Hematopoietic multipotent progenitor cell treated with erythropoietin and hydrocortisone succinate and interleukin-3 and kit ligand, for 4 days (in vitro differentiated cells): ENCODE results near the gene ZRANB3.
"Not testable (repeated sequence)": the region's sequence is repeated elsewhere in the genome, so short reads cannot be mapped to it uniquely, and the experiment has no call there.

Source experiments
- DNase-seq: peaks from one replicate; pipeline ENCODE4 v3.0.0-alpha.2; 2015

The ZRANB3 gene

DNA sequence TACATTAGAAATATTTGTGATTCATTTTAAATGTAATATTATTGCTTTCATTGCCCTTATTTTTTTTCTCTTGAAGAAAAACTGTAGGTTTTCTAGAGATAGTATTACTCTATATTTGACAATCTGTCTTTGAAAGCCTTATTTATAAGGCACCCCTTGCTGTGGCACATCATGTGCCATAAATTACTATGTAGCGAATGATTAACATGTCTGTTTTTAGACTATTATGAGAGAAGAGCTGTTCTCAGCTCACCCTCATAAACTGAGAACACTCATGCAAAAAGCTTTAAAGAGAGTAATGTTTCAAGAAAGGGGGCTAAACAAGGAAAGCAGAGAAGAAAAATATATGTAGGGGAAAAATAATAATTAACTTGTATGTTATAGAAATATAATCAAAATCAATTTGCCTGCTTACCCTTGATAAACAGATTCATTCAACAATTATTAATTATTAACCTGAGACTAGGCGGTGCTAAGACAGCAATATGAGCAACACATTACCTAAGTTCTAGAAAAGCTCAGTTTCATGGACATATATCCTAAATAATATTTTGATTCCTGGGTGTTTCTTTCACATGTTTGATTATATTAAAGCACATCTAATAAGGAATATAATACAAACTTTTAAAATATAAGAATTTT, 409.9 kb downstream of the ZRANB3 start:
- DNase-seq: no peak

DNA sequence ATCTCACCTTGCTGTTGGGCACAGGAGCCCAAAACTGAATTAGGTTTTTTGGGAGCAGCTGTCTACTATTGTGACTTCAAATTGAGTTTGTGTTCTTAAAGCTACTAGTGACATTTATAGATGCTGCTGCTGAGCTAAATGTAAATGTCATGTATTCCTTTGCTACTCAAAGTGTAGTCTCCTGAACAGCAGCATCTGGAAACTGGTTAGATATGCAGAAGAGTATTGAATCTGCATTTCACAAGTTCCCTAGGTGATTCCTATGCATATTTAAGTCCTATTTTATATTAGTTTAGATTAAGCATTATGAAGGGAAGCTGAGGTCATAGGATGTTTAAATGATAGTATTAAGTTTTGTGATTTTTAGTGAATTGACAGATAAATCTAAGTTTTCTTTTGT, 411.4 kb downstream of the ZRANB3 start:
- DNase-seq: no peak

DNA sequence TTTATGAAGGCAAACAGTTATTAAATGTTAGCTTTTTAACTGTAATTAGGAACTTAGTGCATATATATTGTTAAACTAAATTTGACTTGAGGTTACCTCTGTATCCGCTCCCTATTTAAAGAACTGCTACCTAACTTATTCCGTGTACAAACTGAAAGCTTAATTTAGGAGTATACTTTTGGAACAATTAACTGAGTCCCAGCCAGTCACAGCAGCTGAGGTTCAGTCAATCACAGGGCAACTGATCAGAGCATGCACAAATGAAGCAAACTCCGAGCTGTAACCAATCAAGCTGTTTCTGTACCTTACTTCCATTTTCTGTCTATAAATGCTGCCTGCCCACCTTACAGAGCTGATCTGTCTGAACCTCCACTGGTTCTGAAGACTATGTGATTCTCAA, 417.7 kb downstream of the ZRANB3 start:
- no peak for DNase-seq

DNA sequence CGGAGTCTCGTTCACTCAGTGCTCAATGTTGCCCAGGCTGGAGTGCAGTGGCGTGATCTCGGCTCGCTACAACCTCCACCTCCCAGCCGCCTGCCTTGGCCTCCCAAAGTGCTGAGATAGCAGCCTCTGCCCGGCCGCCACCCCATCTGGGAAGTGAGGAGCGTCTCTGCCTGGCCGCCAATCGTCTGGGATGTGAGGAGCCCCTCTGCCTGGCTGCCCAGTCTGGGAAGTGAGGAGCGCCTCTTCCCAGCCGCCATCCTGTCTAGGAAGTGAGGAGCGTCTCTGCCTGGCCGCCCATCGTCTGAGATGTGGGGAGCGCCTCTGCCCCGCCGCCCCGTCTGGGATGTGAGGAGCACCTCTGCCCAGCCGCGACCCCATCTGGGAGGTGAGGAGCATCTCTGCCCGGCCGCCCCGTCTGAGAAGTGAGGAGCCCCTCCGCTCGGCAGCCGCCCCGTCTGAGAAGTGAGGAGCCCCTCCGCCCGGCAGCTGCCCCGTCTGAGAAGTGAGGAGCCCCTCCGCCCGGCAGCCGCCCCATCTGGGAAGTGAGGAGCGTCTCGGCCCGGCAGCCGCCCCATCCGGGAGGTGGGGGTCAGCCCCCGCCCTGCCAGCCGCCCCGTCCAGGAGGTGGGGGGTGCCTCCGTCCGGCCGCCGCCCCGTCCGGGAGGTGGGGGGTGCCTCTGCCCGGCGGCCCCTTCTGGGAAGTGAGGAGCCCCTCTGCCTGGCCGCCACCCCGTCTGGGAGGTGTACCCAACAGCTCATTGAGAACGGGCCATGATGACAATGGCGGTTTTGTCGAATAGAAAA, 425.3 kb downstream of the ZRANB3 start:
- DNase-seq: not testable (repeated sequence)

DNA sequence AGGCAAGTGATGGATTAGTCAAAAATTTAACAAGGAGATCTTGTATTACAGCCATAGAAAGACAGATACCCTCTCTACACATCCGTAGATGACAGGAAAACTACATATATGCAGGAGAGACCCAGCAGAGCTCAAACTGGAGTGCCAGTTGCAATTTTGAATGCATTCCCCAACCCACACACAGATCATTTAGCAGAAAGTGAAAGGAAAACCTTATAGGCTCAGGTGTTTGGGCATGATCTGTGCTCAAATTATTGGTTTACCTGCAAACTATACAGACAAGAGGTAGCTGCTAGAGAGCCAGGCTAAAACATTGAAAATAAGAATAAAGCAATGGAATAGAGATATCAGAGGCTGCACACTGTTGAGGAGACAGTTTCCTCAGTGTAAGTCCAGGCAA, 427.2 kb downstream of the ZRANB3 start:
- no peak for DNase-seq

DNA sequence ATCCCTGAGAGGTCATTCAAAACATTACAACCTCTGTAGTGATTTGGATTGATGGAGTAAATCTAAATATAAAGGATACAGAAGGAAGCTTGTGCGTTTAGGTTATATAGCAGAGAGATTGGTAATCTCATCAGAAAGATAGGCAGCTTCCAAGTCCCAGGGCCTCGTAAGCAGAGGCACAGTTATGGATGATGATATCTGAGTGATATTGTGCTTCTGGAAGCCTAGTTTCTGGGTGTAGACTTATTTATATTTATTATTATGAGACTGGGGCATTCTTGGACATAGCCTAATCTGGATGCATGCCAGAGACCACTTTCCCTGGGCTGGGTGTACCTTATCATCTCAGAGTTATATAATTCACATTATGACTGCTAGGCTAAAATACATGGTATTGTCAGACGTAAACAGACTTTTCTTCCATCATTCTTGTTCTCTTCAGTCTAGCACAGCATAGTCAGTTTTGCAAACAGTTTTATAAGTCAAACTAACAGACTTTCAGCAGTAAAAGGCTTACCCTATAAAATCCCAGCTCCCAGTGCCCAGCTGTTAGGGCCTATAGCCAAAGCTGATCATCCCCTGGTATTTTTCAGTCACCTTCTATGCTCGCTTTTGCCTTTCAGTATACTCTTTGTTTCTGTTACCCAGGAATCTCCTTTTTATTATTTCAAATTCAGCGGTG, 431.1 kb downstream of the ZRANB3 start:
- DNase-seq: no peak

DNA sequence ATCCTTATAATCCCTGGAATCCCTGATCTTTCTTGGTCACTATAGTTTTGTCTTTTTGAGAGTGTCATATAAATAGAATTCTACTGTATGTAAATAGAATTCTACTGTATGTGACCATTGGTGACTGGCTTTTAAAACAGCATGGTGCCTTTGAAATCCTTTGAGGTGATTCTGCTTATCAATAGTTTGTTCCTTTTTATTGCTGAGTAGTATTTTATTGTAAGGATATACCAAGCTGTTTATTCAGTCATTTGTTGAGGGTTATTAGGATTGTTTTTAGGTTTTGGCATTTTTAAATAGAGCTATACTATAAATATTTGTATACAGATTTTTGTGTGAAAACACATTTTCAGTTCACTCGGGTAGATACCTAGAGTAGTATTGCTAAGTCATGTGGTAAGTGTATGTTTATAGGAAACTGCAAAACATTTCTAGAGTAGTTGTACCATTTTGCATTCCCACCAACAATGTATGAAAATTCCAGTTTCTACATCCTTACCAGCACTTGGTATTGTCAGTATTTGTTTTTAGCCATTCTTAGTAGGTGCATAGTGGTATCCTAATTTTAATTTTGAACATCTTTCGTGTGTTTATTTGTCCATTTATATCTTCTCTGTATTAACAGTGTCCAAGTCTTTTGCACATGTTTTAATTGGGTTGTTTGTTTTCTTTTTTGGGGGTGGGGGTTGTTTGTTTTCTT, 433.3 kb downstream of the ZRANB3 start:
- no peak for DNase-seq

DNA sequence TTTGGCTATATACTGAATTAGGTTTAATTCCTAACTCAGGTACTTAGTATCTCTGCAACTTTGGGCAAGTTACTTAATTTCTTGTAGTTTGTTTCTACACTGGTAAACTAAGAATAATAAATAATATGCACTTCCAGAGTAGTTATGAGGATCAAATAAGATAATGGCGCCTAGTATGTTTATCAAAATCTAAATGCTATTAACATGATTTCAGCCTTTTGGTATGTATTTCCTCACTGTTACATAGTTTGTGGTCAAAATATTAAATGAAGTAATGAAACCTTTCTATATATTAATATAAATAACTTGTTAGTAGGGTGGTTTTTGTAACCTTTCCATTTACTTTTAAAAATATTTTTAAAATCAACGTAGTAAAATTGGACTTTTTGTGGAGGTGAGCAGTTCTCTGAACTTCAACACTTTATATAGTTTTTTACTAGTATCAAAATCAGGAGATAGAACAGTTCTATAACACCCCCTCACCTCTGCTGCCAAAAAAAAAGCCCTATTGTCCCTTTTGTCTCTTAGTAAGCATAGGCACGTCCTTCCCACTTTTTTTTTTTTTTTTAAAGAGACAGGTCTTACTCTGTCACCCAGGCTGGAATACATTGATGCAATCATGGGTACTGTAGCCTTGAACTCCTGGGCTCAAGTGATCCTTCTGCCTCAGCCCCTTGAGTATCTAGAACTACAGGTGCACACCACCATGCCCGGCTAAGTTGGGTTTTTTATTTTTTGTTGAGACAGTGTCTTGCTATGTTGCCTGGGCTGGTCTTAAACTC, 434.2 kb downstream of the ZRANB3 start:
- DNase-seq: no peak

DNA sequence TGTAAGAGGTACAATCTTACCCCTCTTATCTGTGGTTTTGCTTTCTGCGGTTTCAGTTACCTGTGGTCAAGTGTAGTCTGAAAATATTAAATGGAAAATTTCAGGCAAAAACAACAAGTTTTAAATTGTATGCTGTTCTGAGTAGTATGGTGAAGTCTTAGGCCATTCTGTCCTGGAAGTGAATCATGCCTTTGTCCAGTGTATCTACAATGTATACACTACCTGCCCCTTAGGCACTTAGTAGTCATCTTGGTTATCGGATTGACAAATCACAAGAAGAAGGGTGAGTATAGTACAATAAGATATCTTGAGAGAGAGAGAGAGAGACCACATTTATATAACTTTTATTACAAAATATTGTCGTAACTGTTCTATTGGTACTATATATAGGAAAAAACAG, 435.4 kb downstream of the ZRANB3 start:
- DNase-seq: no peak

DNA sequence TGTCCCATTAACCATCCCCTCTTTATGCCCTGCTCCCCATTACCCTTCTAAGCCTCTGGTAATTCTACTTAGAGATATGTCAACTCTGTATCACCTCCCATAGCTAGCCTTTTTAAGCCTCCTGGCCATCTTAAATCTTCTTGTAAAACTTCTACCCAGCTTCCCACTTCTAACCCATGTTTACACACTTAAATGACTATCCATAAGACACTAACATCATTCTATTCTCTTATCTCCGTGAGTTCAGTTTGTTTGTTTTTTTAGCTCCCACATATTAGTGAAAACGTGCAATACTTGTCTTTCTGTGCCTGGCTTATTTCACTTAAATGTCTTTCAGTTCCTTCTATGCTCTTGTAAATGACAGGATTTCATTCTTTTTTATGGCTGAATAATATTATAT, 436.5 kb downstream of the ZRANB3 start:
- no peak for DNase-seq

DNA sequence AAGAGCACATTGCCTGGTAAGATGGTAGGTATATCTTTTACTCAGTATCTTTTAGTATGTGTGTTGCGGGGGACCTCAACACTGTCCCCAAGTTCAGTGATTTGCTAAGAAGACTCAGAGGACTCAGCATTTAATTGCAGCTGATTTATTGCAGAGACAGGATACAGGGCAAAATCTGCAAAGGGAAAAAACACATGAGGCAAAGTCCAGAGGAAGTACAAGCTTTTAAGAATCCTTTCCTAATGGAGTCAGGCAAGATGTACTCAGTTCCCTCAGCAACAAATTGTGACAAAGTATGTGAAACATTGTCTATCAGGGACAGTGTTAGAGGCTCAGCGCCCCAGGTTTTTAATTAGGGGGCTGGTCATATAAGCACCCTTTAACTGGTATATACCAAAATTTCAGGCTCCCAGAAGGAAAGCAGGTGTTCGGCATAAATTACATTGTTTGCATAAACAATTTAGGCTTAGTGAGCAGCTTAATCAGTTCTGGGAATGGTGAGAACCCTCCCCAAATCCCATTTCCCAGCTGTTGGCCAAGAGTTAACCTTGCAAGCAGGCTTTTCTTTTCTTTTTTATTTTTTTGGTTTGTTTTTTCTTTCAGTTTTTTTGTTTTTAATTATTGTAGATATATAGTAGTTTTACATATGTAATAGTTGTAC, 437.2 kb downstream of the ZRANB3 start:
- no peak for DNase-seq

DNA sequence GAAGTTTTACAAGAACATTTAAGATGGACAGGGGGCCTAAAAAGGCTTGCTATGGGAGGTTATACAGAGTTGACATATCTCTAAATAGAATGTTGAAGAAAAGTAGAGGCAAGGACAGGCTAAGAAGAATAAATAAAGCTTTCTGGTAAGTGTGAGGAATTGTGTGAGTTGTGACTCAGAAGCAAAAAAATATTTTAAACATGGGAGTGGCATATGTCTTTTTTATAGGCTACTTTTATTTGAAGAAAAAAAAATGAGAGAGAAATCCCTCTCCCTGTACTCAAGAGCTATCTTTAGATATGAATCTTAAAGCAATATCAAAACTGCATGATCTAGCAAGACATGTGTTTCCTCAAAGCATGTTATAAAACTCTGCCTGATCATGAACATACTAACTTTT, 437.8 kb downstream of the ZRANB3 start:
- no peak for DNase-seq

DNA sequence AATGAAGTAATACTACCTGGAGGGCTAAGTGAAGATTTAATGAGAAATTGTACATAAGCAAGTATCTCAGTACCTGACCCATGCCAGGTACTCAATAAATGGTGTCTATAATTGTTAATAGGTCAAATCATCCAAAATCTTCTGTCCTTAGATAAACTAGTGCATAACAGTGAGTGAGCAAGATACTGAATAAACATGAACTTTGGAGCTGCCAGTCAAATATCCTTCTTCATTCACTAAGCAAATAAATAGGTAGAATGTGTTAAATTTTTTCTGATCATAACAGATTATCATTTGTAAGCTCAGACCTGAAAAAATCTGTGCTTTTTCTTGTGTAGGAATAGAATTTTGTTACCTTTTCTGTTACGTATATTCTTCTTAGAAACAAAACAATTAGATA, 439.3 kb downstream of the ZRANB3 start:
- no peak for DNase-seq

DNA sequence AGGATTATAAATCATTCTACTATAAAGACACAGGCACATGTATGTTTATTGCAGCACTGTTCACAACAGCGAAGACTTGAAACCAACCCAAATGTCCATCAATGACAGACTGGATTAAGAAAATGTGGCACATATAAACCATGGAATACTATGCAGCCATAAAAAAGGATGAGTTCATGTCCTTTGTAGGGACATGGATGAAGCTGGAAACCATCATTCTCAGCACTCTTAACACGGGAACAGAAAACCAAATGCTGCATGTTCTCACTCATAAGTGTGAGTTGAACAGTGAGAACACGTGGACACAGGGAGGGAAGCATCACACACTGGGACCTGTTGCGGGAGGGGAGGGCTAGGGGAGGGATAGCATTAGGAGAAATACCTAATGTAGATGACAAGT, 441.4 kb downstream of the ZRANB3 start:
- not testable (repeated sequence) for DNase-seq
